Omental fat pad (tissue), 4 donors: ENCODE results near the gene PMAIP1. TPM values are rescaled to one million over a fixed set of nuclear protein-coding genes. Genes with fewer than 3 reads are reported as not detected.

Source experiments
- ATAC-seq: fragments of 150-250 bp; one replicate; pipeline ENCODE4 v1.9.1; 2016; ENCODE audit warnings: mild to moderate bottlenecking, moderate library complexity; ENCODE audit not compliant: low FRiP score
- DNase-seq: peaks from one replicate; pipeline ENCODE4 v3.0.0-alpha.2; 2019; ENCODE audit warnings: low spot score
- CTCF ChIP-seq, 3 donors: fragments of 450-650 bp; IDR thresholded peaks; one replicate each; pipeline ENCODE4 v1.5.1; 2016 to 2017; ENCODE audit warnings: antibody characterized with exemption in 3 of 3, mild to moderate bottlenecking in 3 of 3, moderate library complexity in 2 of 3
- total RNA-seq, 4 donors: library from RNA; depleted of rRNA; stranded (reverse); fragments of >200 nt; gene quantifications; one replicate each; pipeline ENCODE4 v1.1.0, GENCODE V29; 2016

The PMAIP1 gene
- total RNA-seq, 4 donors from 2014 or later, result 1.3 to 5.4 (median 2.8) TPM; not detected in 1

- ATAC-seq, result no peak
- no peak for TF ChIP-seq CTCF (IDR thresholded peaks at IDR 0.05)
- no peak for DNase-seq
Observed at GRCh38 chr18:59916746-59917145, 16.9 kb downstream of the PMAIP1 start.

- ATAC-seq (no peak), DNase-seq (no peak)
- no peak for TF ChIP-seq CTCF (IDR thresholded peaks at IDR 0.05)
Observed at GRCh38 chr18:59917422-59917821, 17.6 kb downstream of the PMAIP1 start.

- no peak for TF ChIP-seq CTCF (IDR thresholded peaks at IDR 0.05)
- DNase-seq, result no peak
- peak; percentile 84 for ATAC-seq
Observed at GRCh38 chr18:59918320-59918755, 18.5 kb downstream of the PMAIP1 start.

- ATAC-seq, result no peak
- no peak for DNase-seq
- no peak for TF ChIP-seq CTCF (IDR thresholded peaks at IDR 0.05)
Observed at GRCh38 chr18:59918997-59919396, 19.2 kb downstream of the PMAIP1 start.

GRCh38 chr18:59921384-59921891 is 21.6 kb downstream of the PMAIP1 start:
- no peak for ATAC-seq
- TF ChIP-seq CTCF (IDR thresholded peaks at IDR 0.05), result no peak

GRCh38 chr18:59923539-59924196 is 23.9 kb downstream of the PMAIP1 start:
- no peak for TF ChIP-seq CTCF (IDR thresholded peaks at IDR 0.05)
- DNase-seq (no peak), ATAC-seq (no peak)

More at GRCh38 chr18:59921384-59921891, 21.6 kb downstream of the PMAIP1 start:
- no peak for DNase-seq

- ATAC-seq, result no peak
- DNase-seq, result no peak
- no peak for TF ChIP-seq CTCF (IDR thresholded peaks at IDR 0.05)
Observed at GRCh38 chr18:59926131-59926530, 26.3 kb downstream of the PMAIP1 start.
